PC-9 (cell line): Measurements from ENCODE around the gene RASGEF1B.

Experiments
- CTCF ChIP-seq: fragments of 200-600 bp; sonication (generic); conservative IDR thresholded peaks from 2 replicates; pipeline ENCODE4 v1.6.1; 2017; ENCODE audit warnings: mixed run types, antibody characterized with exemption, mild to moderate bottlenecking, moderate library complexity
- EZH2 ChIP-seq: fragments of 200-600 bp; sonication (generic); IDR thresholded peaks from 2 replicates; pipeline ENCODE4 v1.8.0; 2017; ENCODE audit warnings: antibody characterized with exemption, low read depth

- TF ChIP-seq CTCF = no peak
- TF ChIP-seq EZH2 = no peak
These were observed 22.3 kb upstream of the RASGEF1B start for GRCh38 chr4:81494031-81494431.
